HG03571 (cell line): ENCODE data around the gene PCGF1.

Experiments
- ATAC-seq: cut with Tn5 transposase; IDR thresholded peaks from one replicate; pipeline ENCODE4 v1.9.1; 2021; ENCODE audit not compliant: unreplicated experiment

The PCGF1 gene

GRCh38 chr2:74507145-74507925, at the start of gene PCGF1:
TSS of gene PCGF1 (minus strand) at chr2:74507695. CDS start at chr2:74507668, 27 bp downstream.
- ATAC-seq = peak; percentile 84

GRCh38 chr2:74556831-74557370, 49.4 kb upstream of the PCGF1 start:
- no peak for ATAC-seq

GRCh38 chr2:74556159-74556558, 48.7 kb upstream of the PCGF1 start:
- ATAC-seq = no peak

GRCh38 chr2:74555610-74556103, 48.2 kb upstream of the PCGF1 start:
- no peak for ATAC-seq

- no peak for ATAC-seq
Measured at GRCh38 chr2:74554820-74555531, 47.5 kb upstream of the PCGF1 start.

GRCh38 chr2:74553892-74554819, 46.7 kb upstream of the PCGF1 start, which contains the start of the genes DOK1 and LOXL3:
TSS of gene DOK1 (plus strand) at chr2:74554720. CDS start at chr2:74554755, 35 bp downstream.
TSS of gene LOXL3 (minus strand) at chr2:74553942. CDS start at chr2:74552634, 1,308 bp downstream.
- ATAC-seq = peak; percentile 43

GRCh38 chr2:74552914-74553811, 45.7 kb upstream of the PCGF1 start:
- no peak for ATAC-seq

- no peak for ATAC-seq
Measured at GRCh38 chr2:74551942-74552913, 44.7 kb upstream of the PCGF1 start.

- ATAC-seq = no peak
Measured at GRCh38 chr2:74551530-74551929, 44.0 kb upstream of the PCGF1 start.

- no peak for ATAC-seq
Measured at GRCh38 chr2:74550231-74550630, 42.7 kb upstream of the PCGF1 start.

GRCh38 chr2:74548900-74549826, 41.7 kb upstream of the PCGF1 start:
- ATAC-seq = no peak

GRCh38 chr2:74548285-74548899, 40.9 kb upstream of the PCGF1 start:
- no peak for ATAC-seq

GRCh38 chr2:74546004-74546403, 38.5 kb upstream of the PCGF1 start:
- no peak for ATAC-seq

- ATAC-seq = no peak
Measured at GRCh38 chr2:74544634-74545033, 37.1 kb upstream of the PCGF1 start.

GRCh38 chr2:74542978-74543377, 35.5 kb upstream of the PCGF1 start:
- no peak for ATAC-seq

- ATAC-seq = no peak
Measured at GRCh38 chr2:74540291-74540690, 32.8 kb upstream of the PCGF1 start.

- no peak for ATAC-seq
Measured at GRCh38 chr2:74538881-74539339, 31.4 kb upstream of the PCGF1 start.
